GM12801 (cell line): ENCODE data around the gene NAE1.

Experiments
- CTCF ChIP-seq: IDR thresholded peaks from one replicate; pipeline ENCODE4 v1.5.1; 2011; ENCODE audit warnings: control low read depth; ENCODE audit not compliant: insufficient read length; ENCODE audit errors: extremely low read depth

NAE1 gene

GRCh38 chr16:66847533-66848067 is 16.8 kb upstream of the NAE1 start:
- no peak for TF ChIP-seq CTCF

GRCh38 chr16:66846831-66847230 is 16.1 kb upstream of the NAE1 start:
- TF ChIP-seq CTCF, result no peak

GRCh38 chr16:66846266-66846665 is 15.5 kb upstream of the NAE1 start:
- TF ChIP-seq CTCF, result no peak

- no peak for TF ChIP-seq CTCF
Measured at GRCh38 chr16:66845791-66846221, 15.0 kb upstream of the NAE1 start.

- no peak for TF ChIP-seq CTCF
Measured at GRCh38 chr16:66845080-66845410, 14.3 kb upstream of the NAE1 start.

- TF ChIP-seq CTCF, result no peak
Measured at GRCh38 chr16:66844342-66845079, 13.7 kb upstream of the NAE1 start, which contains the start of gene CA7. CA7 (plus strand) TSS chr16:66844414; CDS start chr16:66844488, 74 bp downstream.

- TF ChIP-seq CTCF, result no peak
Measured at GRCh38 chr16:66844009-66844341, 13.2 kb upstream of the NAE1 start.
